HT1080 (cell line): Measurements from ENCODE around the gene CDC6. TPM values are rescaled to one million over a fixed set of nuclear protein-coding genes. Genes with fewer than 3 reads are reported as not detected.

Source experiments
- DNase-seq: peaks from one replicate; pipeline ENCODE4 v3.0.0-alpha.2; 2015; ENCODE audit warnings: low read depth
- total RNA-seq: library from RNA; depleted of rRNA; stranded (reverse); fragments of >200 nt; shearing (Covaris generic); gene quantifications from 2 replicates; pipeline ENCODE4 v1.2.3, GENCODE V29; 2014

The CDC6 gene
- total RNA-seq, 1 experiment from 2014 or later: 57.6 TPM

GRCh38 chr17:40338941-40339649, 51.4 kb downstream of the CDC6 start:
- DNase-seq: no peak

GRCh38 chr17:40340327-40340726, 52.6 kb downstream of the CDC6 start:
- DNase-seq: no peak

GRCh38 chr17:40340880-40341807, 53.5 kb downstream of the CDC6 start:
- no peak for DNase-seq

GRCh38 chr17:40341808-40342503, 54.3 kb downstream of the CDC6 start:
- DNase-seq: no peak

- no peak for DNase-seq
Observed at GRCh38 chr17:40342504-40343218, 55.0 kb downstream of the CDC6 start.

GRCh38 chr17:40343219-40344119, 55.8 kb downstream of the CDC6 start:
- DNase-seq: no peak

- no peak for DNase-seq
Observed at GRCh38 chr17:40344421-40345160, 56.9 kb downstream of the CDC6 start.

- no peak for DNase-seq
Observed at GRCh38 chr17:40345161-40345993, 57.7 kb downstream of the CDC6 start.

GRCh38 chr17:40345994-40346764, 58.5 kb downstream of the CDC6 start:
- no peak for DNase-seq

- no peak for DNase-seq
Observed at GRCh38 chr17:40346765-40347158, 59.1 kb downstream of the CDC6 start.

GRCh38 chr17:40347319-40348135, 59.8 kb downstream of the CDC6 start:
- no peak for DNase-seq

- no peak for DNase-seq
Observed at GRCh38 chr17:40348136-40348504, 60.4 kb downstream of the CDC6 start.

GRCh38 chr17:40348562-40349476, 61.1 kb downstream of the CDC6 start:
- DNase-seq: peak; percentile 30

GRCh38 chr17:40349477-40349894, 61.8 kb downstream of the CDC6 start:
- DNase-seq: no peak

- no peak for DNase-seq
Observed at GRCh38 chr17:40349895-40350688, 62.4 kb downstream of the CDC6 start.
